H9 (cell line): Measurements from ENCODE around the gene HTD2. TPM values are rescaled to one million over a fixed set of nuclear protein-coding genes. Genes with fewer than 3 reads are reported as not detected.

ENCODE experiments used
- DNase-seq: peaks from one replicate; pipeline ENCODE4 v3.0.0-alpha.2; 2017
- H2AFZ ChIP-seq: one replicate; pipeline ENCODE4 v1.6.1; 2013; ENCODE audit warnings: mild to moderate bottlenecking, low read length, control low read depth, moderate library complexity
- H2AK5ac ChIP-seq: 2 replicates; pipeline ENCODE4 v1.6.1; 2013; ENCODE audit warnings: low read length, control low read depth, mixed read lengths; ENCODE audit not compliant: insufficient read length
- H2BK120ac ChIP-seq: one replicate; pipeline ENCODE4 v1.6.1; 2013; ENCODE audit warnings: low read depth, mild to moderate bottlenecking, low read length, control low read depth, inconsistent platforms; ENCODE audit not compliant: poor library complexity, severe bottlenecking
- H2BK12ac ChIP-seq: 2 replicates; pipeline ENCODE4 v1.6.1; 2013; ENCODE audit warnings: low read length, control low read depth, mixed read lengths, low read depth; ENCODE audit not compliant: insufficient read length
- H2BK15ac ChIP-seq: 2 replicates; pipeline ENCODE4 v1.6.1; 2013; ENCODE audit warnings: low read depth, low read length, control low read depth
- H2BK20ac ChIP-seq: one replicate; pipeline ENCODE4 v1.6.1; 2013; ENCODE audit warnings: low read depth, mild to moderate bottlenecking, low read length, control low read depth, inconsistent platforms; ENCODE audit not compliant: poor library complexity, severe bottlenecking
- H2BK5ac ChIP-seq: 2 replicates; pipeline ENCODE4 v1.6.1; 2013; ENCODE audit warnings: low read length, control low read depth, mixed read lengths; ENCODE audit not compliant: insufficient read length
- H3K14ac ChIP-seq: 2 replicates; pipeline ENCODE4 v1.6.1; 2013; ENCODE audit warnings: low read length, control low read depth; ENCODE audit not compliant: insufficient read depth
- H3K18ac ChIP-seq: 2 replicates; pipeline ENCODE4 v1.6.1; 2013; ENCODE audit warnings: low read depth, mild to moderate bottlenecking, mixed read lengths, low read length, control low read depth; ENCODE audit not compliant: insufficient read length
- H3K23ac ChIP-seq: 2 replicates; pipeline ENCODE4 v1.6.1; 2013; ENCODE audit warnings: low read length, control low read depth, mixed read lengths, low read depth; ENCODE audit not compliant: insufficient read length
- H3K23me2 ChIP-seq: 2 replicates; pipeline ENCODE4 v1.6.1; 2013; ENCODE audit warnings: low read depth, mild to moderate bottlenecking, mixed read lengths, low read length, control low read depth; ENCODE audit not compliant: insufficient read length, poor library complexity, severe bottlenecking
- H3K27ac ChIP-seq: 2 replicates; pipeline ENCODE4 v1.5.1; 2013; ENCODE audit warnings: low read length, control low read depth, mixed read lengths, low read depth; ENCODE audit not compliant: insufficient read length
- H3K27me3 ChIP-seq: 2 replicates; pipeline ENCODE4 v1.6.1; 2013; ENCODE audit warnings: low read length, control low read depth, inconsistent platforms; ENCODE audit not compliant: insufficient read depth
- H3K4ac ChIP-seq: 2 replicates; pipeline ENCODE4 v1.6.1; 2013; ENCODE audit warnings: low read depth, mild to moderate bottlenecking, control low read depth, inconsistent platforms, low read length, moderate library complexity
- H3K4me1 ChIP-seq: 2 replicates; pipeline ENCODE4 v1.6.1; 2013; ENCODE audit warnings: low read length, control low read depth, inconsistent platforms; ENCODE audit not compliant: insufficient read depth
- H3K4me2 ChIP-seq: 2 replicates; pipeline ENCODE4 v1.6.1; 2013; ENCODE audit warnings: low read length, control low read depth, mixed read lengths; ENCODE audit not compliant: insufficient read length, insufficient read depth
- H3K56ac ChIP-seq: 2 replicates; pipeline ENCODE4 v1.6.1; 2013; ENCODE audit warnings: low read depth, mild to moderate bottlenecking, mixed read lengths, low read length, control low read depth; ENCODE audit not compliant: insufficient read length
- H3K79me1 ChIP-seq: 2 replicates; pipeline ENCODE4 v1.6.1; 2013; ENCODE audit warnings: low read depth, mild to moderate bottlenecking, moderate library complexity, low read length, control low read depth, inconsistent platforms; ENCODE audit not compliant: insufficient read depth, poor library complexity, severe bottlenecking
- H3K79me2 ChIP-seq: 2 replicates; pipeline ENCODE4 v1.6.1; 2013; ENCODE audit warnings: low read length, control low read depth, inconsistent platforms; ENCODE audit not compliant: insufficient read depth
- H3K9ac ChIP-seq: 2 replicates; pipeline ENCODE4 v1.6.1; 2013; ENCODE audit warnings: low read length, control low read depth, mixed read lengths; ENCODE audit not compliant: insufficient read length; ENCODE audit errors: extremely low read depth
- H3K9me3 ChIP-seq: one replicate; pipeline ENCODE4 v1.6.1; 2013; ENCODE audit warnings: low read depth, low read length, inconsistent platforms; ENCODE audit not compliant: control insufficient read depth
- H3T11ph ChIP-seq: one replicate; pipeline ENCODE4 v1.6.1; 2013; ENCODE audit warnings: mild to moderate bottlenecking, low read length, control low read depth, inconsistent platforms
- H4K20me1 ChIP-seq: one replicate; pipeline ENCODE4 v1.6.1; 2013; ENCODE audit not compliant: control insufficient read depth, insufficient read length, insufficient read depth
- H4K5ac ChIP-seq: 2 replicates; pipeline ENCODE4 v1.6.1; 2013; ENCODE audit warnings: low read depth, mild to moderate bottlenecking, mixed read lengths, low read length, control low read depth; ENCODE audit not compliant: insufficient read length
- H4K8ac ChIP-seq: replicated peaks from 2 replicates; pipeline ENCODE4 v1.6.1; 2013; ENCODE audit warnings: low read length, control low read depth, mixed read lengths, low read depth; ENCODE audit not compliant: insufficient read length
- H4K91ac ChIP-seq: 2 replicates; pipeline ENCODE4 v1.6.1; 2013; ENCODE audit warnings: low read depth, mild to moderate bottlenecking, moderate library complexity, mixed read lengths, low read length, control low read depth; ENCODE audit not compliant: insufficient read length
- H3K27ac Mint-ChIP-seq, 3 experiments: 2 replicates in 2 of 3; 3 replicates in 1 of 3; pipeline ENCODE4 v1.8.0; 2020 to 2021; ENCODE audit warnings: mixed read lengths in 3 of 3, mild to moderate bottlenecking in 1 of 3, moderate library complexity in 1 of 3
- H3K27me3 Mint-ChIP-seq: 2 replicates; pipeline ENCODE4 v1.8.0; 2021; ENCODE audit warnings: low read depth, mild to moderate bottlenecking, moderate library complexity, mixed read lengths
- H3K36me3 Mint-ChIP-seq, 3 experiments: 2 replicates in 2 of 3; 3 replicates in 1 of 3; pipeline ENCODE4 v1.8.0; 2020 to 2021; ENCODE audit warnings: low read depth in 3 of 3, mixed read lengths in 3 of 3; ENCODE audit not compliant: insufficient read depth in 1 of 3
- H3K4me1 Mint-ChIP-seq, 2 experiments: 2 replicates each; pipeline ENCODE4 v1.8.0; 2020; ENCODE audit warnings: mixed read lengths in 2 of 2
- H3K4me3 Mint-ChIP-seq, 2 experiments: 2 replicates in 1 of 2; 3 replicates in 1 of 2; pipeline ENCODE4 v1.8.0; 2020 to 2021; ENCODE audit warnings: mild to moderate bottlenecking in 2 of 2, mixed read lengths in 2 of 2, moderate library complexity in 1 of 2
- H3K9me3 Mint-ChIP-seq, 2 experiments: 2 replicates in 1 of 2; 3 replicates in 1 of 2; pipeline ENCODE4 v1.8.0; 2020; ENCODE audit warnings: mild to moderate bottlenecking in 2 of 2, mixed read lengths in 2 of 2, moderate library complexity in 1 of 2
- CTCF ChIP-seq: fragments of 200-600 bp; sonication (generic); conservative IDR thresholded peaks from 3 replicates; pipeline ENCODE4 v1.8.0; 2021; ENCODE audit warnings: antibody characterized with exemption, mild to moderate bottlenecking
- WGBS: extraction: QIAGEN DNeasy Blood & Tissue Kit; methylation state at CpG from one replicate; pipeline ENCODE4 v1.1.7; 2013; ENCODE audit warnings: missing lambda C conversion rate, low lambda C conversion rate, mixed read lengths; ENCODE audit not compliant: insufficient read length; ENCODE audit errors: extremely low coverage; 5-methylcytosine and 5-hydroxymethylcytosine counted together
- total RNA-seq: library from RNA; stranded (reverse); gene quantifications from 2 replicates; pipeline ENCODE4 v1.2.1, GENCODE V29; 2021

The HTD2 gene
- total RNA-seq, 1 experiment from 2014 or later = 13.4 TPM

- Histone ChIP-seq H3K18ac (no peak within 1 kb of the TSS), H3K79me1 (no peaks in the 10 kb centered on the region), H2BK5ac (no peak within 1 kb of the TSS), H3K56ac (no peak within 1 kb of the TSS), H2AFZ (peak within 1 kb of the TSS; percentile 15), H3K4me2 (peak within 1 kb of the TSS; percentile 81), H3T11ph (no peak within 1 kb of the TSS), H2BK120ac (no peak within 1 kb of the TSS), H4K5ac (no peak within 1 kb of the TSS), H2AK5ac (no peak within 1 kb of the TSS), H2BK12ac (no peak within 1 kb of the TSS), H4K91ac (no peak within 1 kb of the TSS), H3K79me2 (no peaks in the 10 kb centered on the region), H2BK15ac (no peak within 1 kb of the TSS), H3K27ac (no peak within 1 kb of the TSS), H2BK20ac (no peak within 1 kb of the TSS), H3K27me3 (no peaks in the 10 kb centered on the region; the same call in 1 of the 2 replicates), H3K4ac (no peak within 1 kb of the TSS), H3K14ac (no peak within 1 kb of the TSS; the same call in 1 of the 2 replicates), H4K8ac (no peak within 1 kb of the TSS), H3K9me3 (no peaks in the 10 kb centered on the region), H3K23ac (no peak within 1 kb of the TSS), H4K20me1 (no peaks in the 10 kb centered on the region), H3K9ac (no peak within 1 kb of the TSS), H3K23me2 (peaks cover 4% of the 10 kb centered on the region), H3K4me1 (no peaks in the 10 kb centered on the region; the same call in 1 of the 2 replicates)
- peaks cover 10 to 23% of the 10 kb centered on the region in 2 experiments for H3K4me1 Mint-ChIP-seq
- peaks cover 39% of the 10 kb centered on the region for H3K27me3 Mint-ChIP-seq
- WGBS = no CpG with 5 or more reads among the region's 79 CpGs
- no peak within 1 kb of the TSS for H3K27ac Mint-ChIP-seq
- peak within 1 kb of the TSS; percentile 82 to 98 for H3K4me3 Mint-ChIP-seq
- H3K9me3 Mint-ChIP-seq = no peaks in the 10 kb centered on the region
- no peak; the same call in 2 of the 3 replicates for TF ChIP-seq CTCF
- no peaks in the 10 kb centered on the region for H3K36me3 Mint-ChIP-seq
- peak; percentile 69 for DNase-seq
Observed at GRCh38 chr3:58332575-58333188, 26.4 kb downstream of the HTD2 start, which contains the start of gene PXK. Gene PXK (plus strand): TSS chr3:58332892. CDS start chr3:58332989, 97 bp downstream.
